Measurements from ENCODE around the gene MRAS. TPM values are rescaled to one million over a fixed set of nuclear protein-coding genes. Genes with fewer than 3 reads are reported as not detected.
"Not testable (repeated sequence)": the region's sequence is repeated elsewhere in the genome, so short reads cannot be mapped to it uniquely, and the experiment has no call there.

MRAS gene
- total RNA-seq, 2 experiments from 2014 or later, result not detected

GRCh38 chr3:138405486-138405885 lies 57.1 kb downstream of the MRAS start:
- Mint-ChIP-seq H3K9me3 (no peaks in the 10 kb centered on the region), H3K27ac (no peak overlapping the region), H3K4me1 (no peaks in the 10 kb centered on the region), H3K27me3 (peaks cover 9% of the 10 kb centered on the region), H3K4me3 (no peak overlapping the region), H3K36me3 (ENCODE audit: low read depth) (no peaks in the 10 kb centered on the region)
- ChIA-PET POLR2A (no interaction called here), CTCF (interaction anchor here (0.6 to 5.5 kb wide), 2 partner anchors 12 to 450 kb away, joined by 3 to 22 read pairs; no protein-coding TSS in a partner anchor)
- DNase-seq, result no peak

- Mint-ChIP-seq H3K4me1 (no peaks in the 10 kb centered on the region), H3K27me3 (peaks cover 10% of the 10 kb centered on the region), H3K9me3 (no peaks in the 10 kb centered on the region), H3K27ac (no peak overlapping the region), H3K4me3 (no peak overlapping the region), H3K36me3 (ENCODE audit: low read depth) (no peaks in the 10 kb centered on the region)
- ChIA-PET CTCF (no interaction called here), POLR2A (no interaction called here)
- no peak for DNase-seq
Measured at GRCh38 chr3:138406606-138407005, 58.2 kb downstream of the MRAS start.

GRCh38 chr3:138407236-138407907 lies 59.0 kb downstream of the MRAS start:
- no peak for DNase-seq
- Mint-ChIP-seq H3K4me3 (no peak overlapping the region), H3K27me3 (peaks cover 13% of the 10 kb centered on the region), H3K36me3 (ENCODE audit: low read depth) (no peaks in the 10 kb centered on the region), H3K4me1 (no peaks in the 10 kb centered on the region), H3K9me3 (no peaks in the 10 kb centered on the region), H3K27ac (no peak overlapping the region)
- ChIA-PET POLR2A (no interaction called here), CTCF (interaction anchor here (0.9 kb wide), 1 partner anchor 187 kb away, joined by 3 read pairs; the partner anchor contains the start of gene CEP70)

- H3K4me3 Mint-ChIP-seq, result no peak overlapping the region
- DNase-seq, result no peak
- ChIA-PET CTCF (interaction anchor here (1.4 kb wide), 1 partner anchor 9 kb away, joined by 3 read pairs; no protein-coding TSS in a partner anchor), POLR2A (no interaction called here)
- H3K4me1 Mint-ChIP-seq, result no peaks in the 10 kb centered on the region
- no peak overlapping the region for H3K27ac Mint-ChIP-seq
- peaks cover 13% of the 10 kb centered on the region for H3K27me3 Mint-ChIP-seq
- no peaks in the 10 kb centered on the region for H3K9me3 Mint-ChIP-seq
- H3K36me3 Mint-ChIP-seq (ENCODE audit: low read depth), result no peaks in the 10 kb centered on the region
Measured at GRCh38 chr3:138408751-138409570, 60.6 kb downstream of the MRAS start.

- H3K4me3 Mint-ChIP-seq, result no peak overlapping the region
- ChIA-PET CTCF (interaction anchor here (0.8 to 1.5 kb wide), 4 partner anchors 9 to 16 kb away, joined by 3 to 5 read pairs (median 3); no protein-coding TSS in a partner anchor), POLR2A (no interaction called here)
- no peak for DNase-seq
- peaks cover 5% of the 10 kb centered on the region for H3K27me3 Mint-ChIP-seq
- H3K9me3 Mint-ChIP-seq, result no peaks in the 10 kb centered on the region
- H3K36me3 Mint-ChIP-seq (ENCODE audit: low read depth), result no peaks in the 10 kb centered on the region
- no peaks in the 10 kb centered on the region for H3K4me1 Mint-ChIP-seq
- no peak overlapping the region for H3K27ac Mint-ChIP-seq
Measured at GRCh38 chr3:138412821-138413551, 64.6 kb downstream of the MRAS start.

GRCh38 chr3:138416236-138416635 lies 67.9 kb downstream of the MRAS start:
- H3K4me3 Mint-ChIP-seq; H3K36me3 Mint-ChIP-seq (ENCODE audit: low read depth); H3K9me3 Mint-ChIP-seq; POLR2A ChIA-PET; H3K27me3 Mint-ChIP-seq; H3K4me1 Mint-ChIP-seq; H3K27ac Mint-ChIP-seq; DNase-seq: not testable (repeated sequence)
- CTCF ChIA-PET, result interaction anchor here (1.1 to 4.6 kb wide), 3 partner anchors 13 to 514 kb away, joined by 3 to 22 read pairs (median 3); no protein-coding TSS in a partner anchor

GRCh38 chr3:138417559-138417982 lies 69.2 kb downstream of the MRAS start:
- Mint-ChIP-seq H3K27ac (no peak overlapping the region), H3K4me3 (no peak overlapping the region), H3K27me3 (peaks cover 5% of the 10 kb centered on the region), H3K36me3 (ENCODE audit: low read depth) (no peaks in the 10 kb centered on the region), H3K4me1 (no peaks in the 10 kb centered on the region), H3K9me3 (no peaks in the 10 kb centered on the region)
- DNase-seq, result peak; percentile 71
- ChIA-PET POLR2A (interaction anchor here (0.6 kb wide), 1 partner anchor 505 kb away, joined by 5 read pairs; no protein-coding TSS in a partner anchor), CTCF (interaction anchor here (0.7 to 4.6 kb wide), 11 partner anchors 8 to 514 kb away, joined by 3 to 22 read pairs (median 3); no protein-coding TSS in a partner anchor)

GRCh38 chr3:138418601-138419206 lies 70.3 kb downstream of the MRAS start:
- no peak overlapping the region for H3K27ac Mint-ChIP-seq
- H3K4me3 Mint-ChIP-seq, result no peak overlapping the region
- H3K9me3 Mint-ChIP-seq, result no peaks in the 10 kb centered on the region
- CTCF ChIA-PET, result interaction anchor here (1.1 to 4.6 kb wide), 2 partner anchors 15 to 16 kb away, joined by 3 to 22 read pairs; partner anchors contain the start of gene ESYT3
- H3K4me1 Mint-ChIP-seq, result no peaks in the 10 kb centered on the region
- POLR2A ChIA-PET, result no interaction called here
- peaks cover 5% of the 10 kb centered on the region for H3K27me3 Mint-ChIP-seq
- H3K36me3 Mint-ChIP-seq (ENCODE audit: low read depth), result no peaks in the 10 kb centered on the region
- no peak for DNase-seq

- H3K36me3 Mint-ChIP-seq (ENCODE audit: low read depth), result no peaks in the 10 kb centered on the region
- ChIA-PET POLR2A (no interaction called here), CTCF (no interaction called here)
- H3K4me3 Mint-ChIP-seq, result no peak overlapping the region
- H3K27me3 Mint-ChIP-seq, result peaks cover 6% of the 10 kb centered on the region
- no peak overlapping the region for H3K27ac Mint-ChIP-seq
- H3K4me1 Mint-ChIP-seq, result no peaks in the 10 kb centered on the region
- H3K9me3 Mint-ChIP-seq, result no peaks in the 10 kb centered on the region
- DNase-seq, result no peak
Measured at GRCh38 chr3:138423316-138423715, 74.9 kb downstream of the MRAS start.

GRCh38 chr3:138424323-138424722 lies 75.9 kb downstream of the MRAS start:
- Mint-ChIP-seq H3K27ac (no peak overlapping the region), H3K9me3 (no peaks in the 10 kb centered on the region), H3K36me3 (ENCODE audit: low read depth) (no peaks in the 10 kb centered on the region), H3K4me3 (no peak overlapping the region), H3K27me3 (peaks cover 5% of the 10 kb centered on the region), H3K4me1 (no peaks in the 10 kb centered on the region)
- POLR2A ChIA-PET, result no interaction called here
- DNase-seq, result no peak
- CTCF ChIA-PET, result no interaction called here

- H3K4me3 Mint-ChIP-seq, result no peak overlapping the region
- H3K27me3 Mint-ChIP-seq, result peaks cover 7% of the 10 kb centered on the region
- H3K36me3 Mint-ChIP-seq (ENCODE audit: low read depth), result no peaks in the 10 kb centered on the region
- H3K9me3 Mint-ChIP-seq, result no peaks in the 10 kb centered on the region
- no peak for DNase-seq
- ChIA-PET POLR2A (no interaction called here), CTCF (interaction anchor here (1.0 to 1.1 kb wide), 2 partner anchors 9 to 14 kb away, joined by 3 read pairs; no protein-coding TSS in a partner anchor)
- H3K4me1 Mint-ChIP-seq, result no peaks in the 10 kb centered on the region
- H3K27ac Mint-ChIP-seq, result no peak overlapping the region
Measured at GRCh38 chr3:138426211-138426610, 77.8 kb downstream of the MRAS start.

- H3K27ac Mint-ChIP-seq; H3K36me3 Mint-ChIP-seq (ENCODE audit: low read depth); DNase-seq; H3K4me1 Mint-ChIP-seq; H3K4me3 Mint-ChIP-seq; H3K9me3 Mint-ChIP-seq; POLR2A ChIA-PET: not testable (repeated sequence)
- H3K27me3 Mint-ChIP-seq, result peaks cover 10% of the 10 kb centered on the region
- CTCF ChIA-PET, result interaction anchor here (1.0 kb wide), 1 partner anchor 9 kb away, joined by 3 read pairs; no protein-coding TSS in a partner anchor
Measured at GRCh38 chr3:138426754-138427153, 78.4 kb downstream of the MRAS start.

Measured in activated CD4-positive, alpha-beta T cell treated with anti-CD3 and anti-CD28 coated beads, Interleukin-2, amount 10 ng/mL, durations not matched to agents 7 days and 5 days (primary cell).